GM18502 (cell line): Measurements from ENCODE around the gene DFFB.

ENCODE experiments used
- ATAC-seq: cut with Tn5 transposase; IDR thresholded peaks from one replicate; pipeline ENCODE4 v1.9.1; 2021; ENCODE audit warnings: mild to moderate bottlenecking; ENCODE audit not compliant: unreplicated experiment, poor library complexity

Gene DFFB

DNA sequence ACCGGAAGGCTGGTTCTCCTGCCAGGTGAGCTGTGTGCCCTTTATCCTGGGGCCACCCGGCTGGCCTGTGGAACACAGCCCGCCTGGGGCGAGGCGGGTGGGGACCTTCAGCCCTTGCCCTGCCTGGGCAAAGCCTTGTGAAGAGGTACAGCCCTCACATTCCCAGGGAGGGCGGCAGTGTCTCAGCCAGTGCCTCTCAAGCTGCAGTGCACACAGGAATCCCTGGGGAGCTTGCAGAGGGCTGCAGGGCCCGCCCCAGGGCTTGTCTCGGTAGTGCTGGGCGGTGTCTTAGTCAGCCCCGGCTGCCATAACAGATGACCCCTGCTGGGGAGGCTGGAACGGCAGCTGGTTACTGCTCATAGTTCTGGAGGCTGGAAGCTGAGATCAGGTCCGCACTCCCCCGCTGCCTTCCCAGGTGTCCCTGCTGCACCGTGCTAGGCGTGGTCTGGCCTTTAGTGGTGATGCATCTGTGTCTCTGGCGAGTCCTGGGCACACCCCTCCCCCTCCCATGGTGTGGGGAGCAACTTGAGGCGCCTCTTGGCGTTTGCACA is 12.6 kb downstream of the DFFB start:
- no peak for ATAC-seq

DNA sequence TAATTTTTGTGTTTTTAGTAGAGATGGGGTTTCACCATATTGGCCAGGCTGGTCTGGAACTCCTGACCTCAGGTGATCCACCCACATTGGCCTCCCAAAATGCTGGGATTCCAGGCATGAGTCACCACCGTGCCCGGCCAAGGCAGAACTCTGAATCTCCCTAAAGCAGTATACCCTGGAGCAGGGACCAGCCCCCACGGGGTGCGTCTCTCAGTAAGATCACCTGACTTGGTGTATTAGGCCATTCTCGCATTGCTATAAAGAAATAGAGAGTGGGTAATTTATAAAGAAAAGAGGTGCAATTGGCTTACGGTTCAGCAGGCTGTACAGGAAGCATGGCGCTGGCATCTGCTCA is 14.2 kb downstream of the DFFB start:
- no peak for ATAC-seq

DNA sequence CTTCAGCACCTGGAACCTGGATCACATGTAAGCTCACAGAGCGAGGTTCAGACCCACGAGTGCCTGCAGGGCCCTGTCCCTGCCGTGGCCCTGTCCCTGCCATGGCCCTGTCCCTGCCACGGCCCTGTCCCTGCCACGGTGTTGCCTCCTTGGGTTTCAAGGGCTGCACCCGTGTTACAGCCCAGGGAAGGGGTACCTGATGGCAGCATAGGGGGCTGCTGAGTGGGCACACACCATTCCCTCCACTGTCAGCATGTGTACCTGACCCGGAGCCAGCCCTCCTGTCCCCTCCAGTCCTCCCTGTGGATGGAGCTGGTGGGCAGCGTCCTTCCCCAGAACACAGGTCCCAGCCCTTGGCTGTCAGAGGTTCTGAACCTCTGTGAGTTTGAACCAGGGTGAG is 15.3 kb downstream of the DFFB start:
- no peak for ATAC-seq

GRCh38 chr1:3874736-3875135 is 17.5 kb downstream of the DFFB start:
- no peak for ATAC-seq

DNA sequence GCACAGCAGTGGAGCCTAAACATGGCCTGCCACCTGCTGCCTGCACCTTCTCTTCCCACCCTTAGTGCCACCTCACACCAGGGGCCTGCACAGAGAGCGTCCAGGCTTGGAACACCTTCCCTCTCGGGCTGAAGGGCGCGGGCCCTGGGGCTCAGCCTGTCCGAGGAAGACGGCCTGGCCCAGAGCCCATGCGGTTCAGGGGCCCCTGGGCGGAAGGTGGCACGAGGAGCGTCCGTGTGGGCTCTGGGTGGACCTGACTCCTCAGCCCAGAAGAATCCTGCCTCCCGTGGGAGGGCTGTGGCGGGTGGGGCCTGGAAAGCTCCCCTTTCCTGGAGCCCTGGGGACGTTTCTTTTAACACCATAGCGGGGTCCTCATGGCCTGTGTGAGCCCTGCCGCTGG is 19.4 kb downstream of the DFFB start:
- ATAC-seq = no peak

DNA sequence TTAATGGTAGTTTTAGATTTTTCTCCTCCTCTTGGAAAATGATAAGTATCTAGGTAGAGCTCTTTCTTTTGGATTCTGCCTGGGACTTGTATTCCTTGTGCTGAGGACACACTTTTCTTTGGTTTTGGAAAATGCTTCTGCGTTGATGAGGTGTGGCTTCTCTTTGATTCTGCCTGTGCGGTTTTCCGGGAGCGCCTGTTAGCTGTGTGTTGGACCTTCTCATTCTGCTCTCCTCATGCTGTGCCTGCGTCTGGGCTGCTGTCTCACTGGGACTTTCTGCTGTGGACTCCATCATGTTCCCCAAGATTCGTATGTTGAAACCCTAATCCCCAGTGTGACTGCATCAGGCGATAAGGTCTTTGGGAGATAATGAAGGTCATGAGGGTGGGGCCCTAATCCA is 21.8 kb downstream of the DFFB start:
- no peak for ATAC-seq

DNA sequence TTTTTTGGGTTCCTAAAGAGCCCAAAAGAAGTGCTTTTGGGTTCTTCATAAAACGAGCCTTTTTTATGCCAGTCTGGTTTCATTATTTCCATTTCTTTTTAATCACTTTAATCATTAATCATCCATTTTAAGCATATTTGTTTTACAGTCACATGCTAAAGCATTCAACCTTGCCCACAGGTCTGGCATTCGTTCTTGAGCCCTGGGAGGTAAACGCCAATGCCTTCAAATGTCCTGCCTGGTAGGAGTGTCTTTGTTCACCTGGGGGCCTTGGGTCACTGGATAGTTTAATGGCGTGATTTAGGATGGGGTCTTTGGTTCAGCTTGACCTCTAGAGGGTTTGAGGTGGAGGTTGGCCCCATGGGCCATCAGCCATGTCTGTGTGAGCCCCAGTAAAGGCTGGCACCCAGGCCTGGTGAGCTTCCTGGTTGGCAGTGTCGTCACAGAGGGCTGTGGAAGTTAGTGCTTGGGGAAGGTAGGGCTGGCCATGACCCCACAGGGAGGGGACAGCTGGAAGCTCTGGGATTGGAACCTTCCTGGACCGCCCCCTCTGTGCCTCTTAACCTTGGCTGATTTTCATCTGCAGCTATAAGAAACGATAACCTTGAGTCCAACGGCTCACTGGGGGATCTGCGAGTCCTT is 22.6 kb downstream of the DFFB start:
- ATAC-seq = no peak

- ATAC-seq = no peak
Observed at GRCh38 chr1:3880429-3881192, 23.3 kb downstream of the DFFB start.

DNA sequence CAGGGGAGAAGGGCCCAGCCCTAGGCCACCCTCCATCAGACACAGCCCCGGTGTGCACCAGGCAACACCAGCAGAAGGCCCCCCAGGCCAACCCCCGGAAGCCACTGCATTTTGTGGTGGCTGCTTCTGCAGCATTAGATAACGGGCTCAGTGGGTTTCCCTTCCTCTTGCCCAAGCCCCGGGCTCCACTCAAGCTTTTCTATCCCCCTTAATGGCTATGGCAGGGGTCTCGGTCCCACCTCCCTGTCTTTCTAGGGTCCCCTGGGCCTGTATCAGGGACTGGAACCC is 23.9 kb downstream of the DFFB start:
- no peak for ATAC-seq

DNA sequence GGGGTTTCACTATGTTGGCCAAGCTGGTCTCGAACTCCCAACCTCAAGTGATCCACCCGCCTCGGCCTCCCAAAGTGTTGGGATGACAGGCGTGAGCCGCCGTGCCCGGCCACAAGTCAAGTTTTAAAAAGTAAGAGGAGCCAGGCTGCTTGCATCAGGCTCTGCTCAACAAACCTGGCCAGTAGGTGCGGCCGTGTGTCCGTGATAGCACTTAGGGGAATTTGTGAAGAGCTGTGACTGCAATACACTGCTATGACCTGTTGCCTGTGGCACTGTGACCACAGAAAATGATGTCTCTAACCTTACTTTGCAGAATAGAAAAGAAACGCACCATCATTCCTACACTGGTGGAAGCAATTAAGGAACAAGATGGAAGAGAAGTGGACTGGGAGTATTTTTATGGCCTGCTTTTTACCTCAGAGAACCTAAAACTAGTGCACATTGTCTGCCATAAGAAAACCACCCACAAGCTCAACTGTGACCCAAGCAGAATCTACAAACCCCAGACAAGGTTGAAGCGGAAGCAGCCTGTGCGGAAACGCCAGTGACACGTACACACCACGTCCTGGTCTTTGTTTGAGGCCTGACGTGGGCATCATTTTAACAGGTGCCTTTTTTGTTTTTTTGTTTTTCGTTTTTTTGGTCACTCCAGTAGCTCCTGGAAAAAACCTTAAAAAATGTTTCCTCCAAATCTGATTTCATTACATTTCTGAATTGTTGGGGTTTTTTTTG is 26.1 kb downstream of the DFFB start:
- ATAC-seq = no peak

- ATAC-seq = no peak
Observed at GRCh38 chr1:3884966-3885365, 27.7 kb downstream of the DFFB start.

DNA sequence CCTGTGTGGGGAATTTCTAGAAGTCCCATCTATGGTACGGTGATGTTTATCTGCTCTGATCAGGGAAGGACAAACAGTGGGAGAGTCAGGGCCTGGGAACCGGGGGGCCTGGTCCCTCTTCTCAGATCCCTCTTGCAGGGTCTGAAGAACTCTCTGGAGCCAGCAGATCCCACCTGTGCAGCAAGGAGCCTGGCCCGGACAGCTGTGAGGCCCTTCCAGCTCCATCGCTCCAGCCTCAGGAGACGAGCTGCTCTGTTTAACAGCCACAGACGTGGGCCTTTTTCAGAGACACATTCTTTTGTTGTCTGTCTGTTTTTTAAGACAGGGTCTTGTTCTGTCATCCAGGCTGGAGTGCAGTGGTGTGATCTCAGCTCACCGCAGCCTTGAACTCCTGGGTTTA is 28.3 kb downstream of the DFFB start:
- ATAC-seq = no peak

DNA sequence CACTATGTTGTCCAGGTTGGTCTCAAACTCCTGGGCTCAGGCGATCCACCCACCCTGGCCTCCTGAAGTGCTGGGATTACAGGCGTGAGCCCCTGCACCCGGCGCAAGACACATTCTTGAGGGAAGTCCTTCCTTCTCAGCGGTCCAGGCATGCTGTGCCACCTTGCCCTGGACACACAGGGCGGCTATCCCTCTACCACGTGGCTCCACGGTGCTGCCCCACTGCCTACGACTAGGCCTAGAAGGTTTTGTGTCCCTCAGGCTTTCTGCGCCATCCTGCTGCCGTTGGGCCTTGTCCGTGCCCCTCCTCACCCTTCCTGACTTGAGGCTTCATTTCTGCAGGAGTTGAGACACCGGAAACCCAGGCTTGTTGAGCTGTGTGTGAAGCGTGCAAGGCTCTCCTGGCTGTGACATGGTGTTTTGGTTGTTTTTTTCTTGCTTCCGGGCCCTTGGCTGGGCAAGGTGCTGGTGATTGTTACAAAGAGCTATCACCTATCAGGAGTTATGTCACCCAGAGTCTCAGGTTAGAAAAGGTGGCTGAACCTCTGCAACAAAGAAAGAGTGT is 28.9 kb downstream of the DFFB start:
- no peak for ATAC-seq

- no peak for ATAC-seq
Observed at GRCh38 chr1:3886691-3887090, 29.4 kb downstream of the DFFB start.

GRCh38 chr1:3888301-3888700 is 31.0 kb downstream of the DFFB start:
- ATAC-seq = no peak

- no peak for ATAC-seq
Observed at GRCh38 chr1:3889936-3890335, 32.7 kb downstream of the DFFB start.

- ATAC-seq = no peak
Observed at GRCh38 chr1:3890389-3891328, 33.4 kb downstream of the DFFB start.

GRCh38 chr1:3891329-3891865 is 34.1 kb downstream of the DFFB start:
- ATAC-seq = no peak

DNA sequence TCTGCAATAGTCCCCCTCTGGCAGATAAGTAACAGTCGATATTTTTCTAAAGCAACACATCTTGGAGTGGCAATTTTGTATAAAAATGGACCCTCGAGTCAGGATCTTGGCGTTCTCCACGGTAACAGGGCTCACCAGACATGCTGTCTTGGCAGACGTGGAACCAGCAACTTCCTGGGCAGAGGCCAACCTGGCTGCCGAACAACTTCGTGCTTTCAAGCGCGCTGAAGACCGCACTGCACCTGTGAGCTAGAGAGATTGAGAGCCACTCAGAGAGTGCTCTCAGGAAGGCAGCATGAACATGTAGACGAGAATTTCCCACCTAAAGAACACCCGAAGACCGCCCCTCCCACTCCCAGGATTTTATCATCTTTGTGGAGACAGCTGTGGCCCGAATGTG is 35.5 kb downstream of the DFFB start:
- ATAC-seq = no peak

GRCh38 chr1:3893190-3893589 is 35.9 kb downstream of the DFFB start:
- ATAC-seq = no peak
